ENCODE measurements around the gene MOB4.

The MOB4 gene

GRCh38 chr2:197597166-197597565 lies 81.3 kb downstream of the MOB4 start:
- no peak for DNase-seq

GRCh38 chr2:197598450-197598849 lies 82.6 kb downstream of the MOB4 start:
- DNase-seq: no peak

GRCh38 chr2:197599285-197599965 lies 83.6 kb downstream of the MOB4 start:
- peak; percentile 10 for DNase-seq

GRCh38 chr2:197600306-197600705 lies 84.4 kb downstream of the MOB4 start:
- DNase-seq: no peak

GRCh38 chr2:197601726-197602125 lies 85.9 kb downstream of the MOB4 start:
- DNase-seq: no peak

Measured in NCI-H2029 treated with DMSO at 0.1 percent for 48 hours (cell line).